Retinal pigment epithelial cell (primary cell): Measurements from ENCODE around the gene TGFBR3.

Experiments used
- DNase-seq: peaks from one replicate; pipeline ENCODE4 v3.0.0-alpha.2; 2010; ENCODE audit warnings: low read depth
- H3K4me3 ChIP-seq: 2 replicates; pipeline ENCODE4 v1.5.1; 2011; ENCODE audit warnings: mild to moderate bottlenecking, low read length, control low read depth, moderate library complexity
- CTCF ChIP-seq: conservative IDR thresholded peaks from 2 replicates; pipeline ENCODE4 v1.5.1; 2011; ENCODE audit warnings: low read depth, low read length, control low read depth, inconsistent platforms

The TGFBR3 gene

DNA sequence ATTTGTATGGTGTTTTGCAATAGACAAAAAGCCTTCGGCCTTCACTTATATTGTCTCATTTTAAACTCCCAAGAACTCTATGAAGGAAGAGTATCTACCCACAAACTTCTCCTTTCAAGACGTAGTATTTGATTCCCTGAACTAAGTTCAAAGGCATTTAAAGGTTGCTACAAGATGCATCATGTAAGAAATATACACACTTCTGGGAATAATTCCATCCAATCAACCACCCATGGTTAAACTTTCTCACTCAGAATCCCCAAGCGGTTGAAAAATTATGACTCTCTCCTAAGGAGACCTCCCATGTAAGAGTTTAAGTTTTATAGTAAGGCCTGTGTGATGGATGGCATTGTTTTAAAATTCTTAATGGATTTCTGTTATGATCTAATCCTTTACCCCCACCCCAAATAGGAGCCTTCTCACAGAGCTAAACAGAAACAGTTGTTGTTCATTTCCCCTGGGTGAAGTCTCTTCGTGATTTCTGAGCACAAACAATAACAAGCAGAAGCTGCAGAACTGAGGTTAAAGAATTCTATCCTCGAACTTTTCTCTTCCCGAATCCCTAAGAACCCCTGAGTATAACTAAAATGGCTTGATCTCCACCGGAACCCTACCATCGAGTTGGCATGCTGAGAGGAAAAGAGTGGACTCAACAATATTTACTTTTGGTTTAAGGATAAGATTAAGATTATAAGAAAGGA is 185.0 kb downstream of the TGFBR3 start:
- DNase-seq = no peak
- TF ChIP-seq CTCF = no peak
- no peak overlapping the region for H3K4me3 ChIP-seq

GRCh38 chr1:91700332-91700731 is 185.6 kb downstream of the TGFBR3 start:
- no peak overlapping the region for H3K4me3 ChIP-seq
- no peak for DNase-seq
- no peak for TF ChIP-seq CTCF

DNA sequence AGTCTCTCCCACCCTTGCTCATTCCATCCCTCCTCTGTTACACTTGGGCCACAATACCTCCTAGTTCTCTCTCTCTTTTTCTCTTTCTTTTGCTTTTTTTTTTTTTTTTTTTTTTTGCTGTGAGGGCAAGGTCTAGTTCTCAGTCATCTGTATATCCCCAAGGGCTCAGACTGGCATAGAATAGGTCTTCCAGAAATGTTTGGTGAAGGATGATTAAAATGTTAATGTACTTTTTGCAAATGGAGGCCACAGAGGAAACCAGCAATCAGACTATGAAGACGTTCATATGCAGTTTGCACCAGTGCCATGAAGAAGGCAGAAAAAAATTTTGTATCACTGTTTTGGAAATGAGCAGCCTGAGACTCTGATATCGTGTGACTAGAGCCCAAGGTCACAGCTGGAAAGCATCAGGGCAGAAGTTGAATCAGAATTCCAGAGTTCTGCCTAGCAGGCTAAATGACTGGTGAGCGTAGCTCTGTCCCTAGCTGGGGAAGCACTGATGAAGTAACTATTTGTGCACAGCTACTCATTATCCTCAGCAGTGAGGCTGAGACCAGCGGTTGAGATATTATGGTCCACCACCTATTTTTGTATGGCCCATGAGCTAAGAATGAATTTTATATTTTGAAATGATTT is 186.5 kb downstream of the TGFBR3 start:
- DNase-seq = no peak
- no peak overlapping the region for H3K4me3 ChIP-seq
- no peak for TF ChIP-seq CTCF

DNA sequence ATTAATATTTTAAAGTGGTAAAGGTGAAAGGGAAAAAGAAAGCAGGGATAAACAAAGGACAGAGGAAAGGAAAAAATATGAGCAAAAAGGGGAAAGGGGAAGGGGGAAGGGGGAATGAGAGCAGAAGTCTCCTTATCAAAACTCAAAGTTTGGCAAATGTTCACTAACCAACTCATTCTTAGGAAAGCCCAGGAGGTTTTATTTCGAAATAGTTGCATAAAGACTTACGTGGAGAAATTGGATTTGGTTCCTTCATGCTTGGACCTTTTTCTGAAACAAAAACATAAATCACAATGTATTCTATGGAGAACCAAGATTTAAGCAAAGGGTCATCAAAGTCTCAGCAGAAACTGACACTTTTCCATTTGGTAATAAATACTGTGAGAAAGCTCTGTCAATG is 188.1 kb downstream of the TGFBR3 start:
- no peak for TF ChIP-seq CTCF
- DNase-seq = no peak
- no peak overlapping the region for H3K4me3 ChIP-seq

DNA sequence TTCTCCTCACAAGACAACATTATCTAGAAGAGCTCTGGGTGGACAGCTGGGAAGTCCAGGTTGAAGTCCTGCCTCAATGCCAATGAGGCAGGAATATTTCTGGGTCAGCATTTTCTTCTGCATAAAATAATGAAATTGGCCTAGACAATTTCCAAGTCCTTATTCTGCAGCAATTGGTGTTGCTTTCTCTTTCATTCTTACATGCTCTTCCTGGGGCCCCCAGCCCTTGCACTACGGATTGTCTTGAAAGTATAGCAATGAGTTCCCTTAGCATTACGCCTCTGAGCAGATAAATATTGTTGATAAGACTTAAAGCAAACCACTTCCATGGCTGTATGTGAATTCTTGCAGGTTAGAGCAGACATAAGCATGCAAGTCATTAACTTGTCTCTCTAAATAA is 188.5 kb downstream of the TGFBR3 start:
- TF ChIP-seq CTCF = no peak
- no peak for DNase-seq
- H3K4me3 ChIP-seq = no peak overlapping the region

- DNase-seq = no peak
These were observed 189.6 kb downstream of the TGFBR3 start for GRCh38 chr1:91696321-91696720.

More at GRCh38 chr1:91696321-91696720, 189.6 kb downstream of the TGFBR3 start:
- H3K4me3 ChIP-seq = no peak overlapping the region
- TF ChIP-seq CTCF = no peak
